ENCODE results near the gene KRTCAP3. TPM values are rescaled to one million over a fixed set of nuclear protein-coding genes. Genes with fewer than 3 reads are reported as not detected.
A peak's percentile ranks its signal among the peaks of the same experiment; 100 is the strongest.

Gene KRTCAP3
- total RNA-seq, 2 donors from 2014 or later, result 7.9 to 8.3 TPM

GRCh38 chr2:27489498-27490397 is 47.6 kb downstream of the KRTCAP3 start, which contains the start of gene IFT172:
TSS of gene IFT172 (minus strand) at chr2:27489743. CDS start at chr2:27489653, 90 bp downstream.
- no peaks in the 10 kb centered on the region for H3K9me3 Mint-ChIP-seq
- DNase-seq (ENCODE audit: low spot score in 2 of 2), result peak; percentile 97 to 98
- peak within 1 kb of the TSS; percentile 83 to 84 for H3K27ac Mint-ChIP-seq
- no peaks in the 10 kb centered on the region for H3K36me3 Mint-ChIP-seq
- peak; percentile 93 to 97 for ATAC-seq

GRCh38 chr2:27492557-27492956 is 50.4 kb downstream of the KRTCAP3 start:
- no peak for ATAC-seq
- DNase-seq (ENCODE audit: low spot score in 2 of 2), result no peak
- no peak overlapping the region for H3K27ac Mint-ChIP-seq

GRCh38 chr2:27493948-27494283 is 51.7 kb downstream of the KRTCAP3 start:
- H3K36me3 Mint-ChIP-seq, result peaks cover 6 to 8% of the 10 kb centered on the region in 2 donors
- H3K9me3 Mint-ChIP-seq, result no peaks in the 10 kb centered on the region
- DNase-seq (ENCODE audit: low spot score in 2 of 2) (no peak), ATAC-seq (no peak)
- peak overlapping the region in 1 of 2 donors; percentile 36 for H3K27ac Mint-ChIP-seq

More at GRCh38 chr2:27492557-27492956, 50.4 kb downstream of the KRTCAP3 start:
- Mint-ChIP-seq H3K36me3 (peaks cover 6 to 8% of the 10 kb centered on the region in 2 donors), H3K9me3 (no peaks in the 10 kb centered on the region)

Other genes with a start within 250 kb of the KRTCAP3 start
- 10 to 100 TPM; 58.8 to 59.1 TPM for gene ATRAID, start 230.3 kb upstream of the KRTCAP3 start, total RNA-seq
- 10 to 100 TPM; 40.7 to 42.0 TPM for gene SLC5A6, start 230.1 kb upstream of the KRTCAP3 start, total RNA-seq
- 10 to 100 TPM; 85.2 to 86.3 TPM for gene CAD, start 225.0 kb upstream of the KRTCAP3 start, total RNA-seq
- under 1 TPM; 0.68 to 0.88 TPM for gene SLC30A3, start 179.3 kb upstream of the KRTCAP3 start, total RNA-seq
- not detected for gene DNAJC5G, start 166.9 kb upstream of the KRTCAP3 start, total RNA-seq
- gene TRIM54, start 160.0 kb upstream of the KRTCAP3 start, total RNA-seq, result not detected
- gene UCN, start 133.9 kb upstream of the KRTCAP3 start, total RNA-seq, result 1 to 10 TPM; 1.6 to 3.6 TPM
- 100 to 1,000 TPM in 1 of 2 donors, 10 to 100 TPM in 1; 90.1 to 111 TPM for gene MPV17, start 119.3 kb upstream of the KRTCAP3 start, total RNA-seq
- gene GTF3C2, start 85.6 kb upstream of the KRTCAP3 start, total RNA-seq, result 10 to 100 TPM; 62.1 to 76.0 TPM
- 10 to 100 TPM; 34.2 to 51.1 TPM for gene EIF2B4, start 72.0 kb upstream of the KRTCAP3 start, total RNA-seq
- gene SNX17, start 71.8 kb upstream of the KRTCAP3 start, total RNA-seq, result 10 to 100 TPM; 56.4 to 82.1 TPM
- 10 to 100 TPM; 10.7 to 12.4 TPM for gene ZNF513, start 61.6 kb upstream of the KRTCAP3 start, total RNA-seq
- gene PPM1G, start 32.8 kb upstream of the KRTCAP3 start, total RNA-seq, result 100 to 1,000 TPM; 122 to 127 TPM
- 10 to 100 TPM; 76.0 to 80.8 TPM for gene NRBP1, start 13.8 kb upstream of the KRTCAP3 start, total RNA-seq
- gene IFT172, start 47.4 kb downstream of the KRTCAP3 start, total RNA-seq, result 10 to 100 TPM; 15.8 to 16.4 TPM
- not detected for gene FNDC4, start 52.8 kb downstream of the KRTCAP3 start, total RNA-seq
- not detected for gene GCKR, start 54.5 kb downstream of the KRTCAP3 start, total RNA-seq
- 10 to 100 TPM; 38.0 to 40.6 TPM for gene ZNF512, start 140.7 kb downstream of the KRTCAP3 start, total RNA-seq
- gene CCDC121, start 186.6 kb downstream of the KRTCAP3 start, total RNA-seq, result under 1 TPM in 1 of 2 donors, not detected in 1; 0.19 TPM
- 10 to 100 TPM; 38.9 to 43.0 TPM for gene GPN1, start 186.7 kb downstream of the KRTCAP3 start, total RNA-seq
- 10 to 100 TPM; 30.3 to 35.7 TPM for gene SUPT7L, start 221.2 kb downstream of the KRTCAP3 start, total RNA-seq
- 10 to 100 TPM; 23.9 to 28.1 TPM for gene SLC4A1AP, start 221.5 kb downstream of the KRTCAP3 start, total RNA-seq